H1 (cell line): ENCODE measurements around the gene ISG15. TPM values are rescaled to one million over a fixed set of nuclear protein-coding genes. Genes with fewer than 3 reads are reported as not detected.
A peak's percentile ranks its signal among the peaks of the same experiment; 100 is the strongest.

Experiments used
- CTCF ChIA-PET: fragments of 300-600 bp; sonication (Branson Sonifier 250); formaldehyde crosslinking; loops from one replicate; lab custom pipeline; 2021; ENCODE audit not compliant: partially characterized antibody; lab: Charles Lee
- POLR2A ChIA-PET: fragments of 300-600 bp; sonication (Branson Sonifier 250); formaldehyde crosslinking; loops from one replicate; lab custom pipeline; 2021; ENCODE audit warnings: inconsistent platforms; ENCODE audit not compliant: partially characterized antibody; lab: Charles Lee
- DNase-seq, 2 experiments: peaks; one replicate each; pipeline versions ENCODE4 v3.0.0 to v3.0.0-alpha.2; 2010 to 2022; ENCODE audit warnings: low spot score in 2 of 2, low read depth in 1 of 2, mixed read lengths in 1 of 2
- FAIRE-seq: peaks from 2 replicates; lab custom pipeline; 2011; peaks lifted over from hg19 to GRCh38; lab: Jason Lieb, UNC
- H2AFZ ChIP-seq: 2 replicates; pipeline ENCODE4 v1.8.1; 2012; ENCODE audit warnings: low read length, inconsistent platforms
- H2AK5ac ChIP-seq: 2 replicates; pipeline ENCODE4 v1.6.1; 2013; ENCODE audit warnings: low read depth, low read length
- H2BK120ac ChIP-seq: replicated peaks from 2 replicates; pipeline ENCODE3; 2013; ENCODE audit warnings: low read depth, low read length, inconsistent platforms
- H2BK12ac ChIP-seq: 2 replicates; pipeline ENCODE4 v1.6.1; 2013; ENCODE audit warnings: low read depth, low read length
- H2BK15ac ChIP-seq: 2 replicates; pipeline ENCODE4 v1.6.1; 2013; ENCODE audit warnings: low read length
- H2BK20ac ChIP-seq: 2 replicates; pipeline ENCODE4 v1.6.1; 2013; ENCODE audit warnings: low read length
- H2BK5ac ChIP-seq: 2 replicates; pipeline ENCODE4 v1.6.1; 2013; ENCODE audit warnings: low read depth, low read length
- H3K14ac ChIP-seq: 2 replicates; pipeline ENCODE4 v1.6.1; 2013; ENCODE audit warnings: inconsistent platforms; ENCODE audit not compliant: insufficient read length
- H3K18ac ChIP-seq: 2 replicates; pipeline ENCODE4 v1.6.1; 2013; ENCODE audit warnings: low read length; ENCODE audit errors: extremely low read depth
- H3K23ac ChIP-seq: 2 replicates; pipeline ENCODE4 v1.6.1; 2013; ENCODE audit warnings: inconsistent platforms; ENCODE audit not compliant: insufficient read length
- H3K23me2 ChIP-seq: 2 replicates; pipeline ENCODE4 v1.6.1; 2013; ENCODE audit warnings: low read depth, low read length
- H3K27ac ChIP-seq: 2 replicates; pipeline ENCODE4 v1.6.1; 2011; ENCODE audit warnings: low read depth, low read length, inconsistent platforms
- H3K27me3 ChIP-seq, 4 experiments: replicated peaks in 1 of 4; 1 replicate in 1 of 4; 2 replicates in 3 of 4; pipeline versions ENCODE4 v1.6.1 to v1.8.1; 2011 to 2013; ENCODE audit warnings: low read length in 3 of 4, mild to moderate bottlenecking in 3 of 4, inconsistent platforms in 2 of 4, mixed read lengths in 2 of 4, moderate library complexity in 1 of 4; ENCODE audit not compliant: control insufficient read depth in 3 of 4, insufficient read depth in 3 of 4; ENCODE audit errors: extremely low read depth in 1 of 4
- H3K36me3 ChIP-seq, 4 experiments: 2 replicates each; pipeline versions ENCODE4 v1.6.1 to v1.8.1; 2011 to 2013; ENCODE audit warnings: mild to moderate bottlenecking in 4 of 4, low read length in 3 of 4, moderate library complexity in 2 of 4, control low read depth in 1 of 4, inconsistent platforms in 1 of 4; ENCODE audit not compliant: insufficient read depth in 4 of 4, control insufficient read depth in 2 of 4
- H3K4ac ChIP-seq: replicated peaks from 2 replicates; pipeline ENCODE3; 2013; ENCODE audit warnings: low read length, low read depth, mixed read lengths, inconsistent platforms; ENCODE audit not compliant: insufficient read length
- H3K4me1 ChIP-seq, 4 experiments: replicated peaks in 1 of 4; 1 replicate in 1 of 4; 2 replicates in 3 of 4; pipeline versions ENCODE4 v1.6.1 to v1.8.1; 2011 to 2013; ENCODE audit warnings: low read length in 3 of 4, inconsistent platforms in 2 of 4, mixed read lengths in 1 of 4; ENCODE audit not compliant: insufficient read depth in 4 of 4, control insufficient read depth in 3 of 4
- H3K4me2 ChIP-seq, 2 experiments: 2 replicates each; pipeline versions ENCODE4 v1.6.1 to v1.8.1; 2011 to 2013; ENCODE audit warnings: low read depth in 2 of 2, low read length in 2 of 2, control low read depth in 1 of 2, inconsistent platforms in 1 of 2, mild to moderate bottlenecking in 1 of 2; ENCODE audit not compliant: insufficient read depth in 1 of 2
- H3K4me3 ChIP-seq, 4 experiments: fragments of 200-600, 300-600 bp in 1 of 4; sonication (generic), shearing (Covaris generic), sonication (Bioruptor Twin) in 1 of 4; 2 replicates each; pipeline versions ENCODE4 v1.5.1 to v1.8.1; 2011 to 2016; ENCODE audit warnings: low read length in 4 of 4, low read depth in 3 of 4, control low read depth in 2 of 4, inconsistent platforms in 2 of 4, mild to moderate bottlenecking in 2 of 4, mixed read lengths in 1 of 4, moderate library complexity in 1 of 4; ENCODE audit not compliant: insufficient read depth in 2 of 4; ENCODE audit errors: extremely low read depth in 1 of 4
- H3K56ac ChIP-seq: replicated peaks from 2 replicates; pipeline ENCODE3; 2013; ENCODE audit warnings: low read depth, mild to moderate bottlenecking, mixed read lengths, low read length, inconsistent platforms; ENCODE audit not compliant: insufficient read length
- H3K79me1 ChIP-seq: 2 replicates; pipeline ENCODE4 v1.6.1; 2013; ENCODE audit warnings: low read depth, low read length, control low read depth
- H3K79me2 ChIP-seq, 2 experiments: 2 replicates each; pipeline versions ENCODE4 v1.6.1 to v1.8.1; 2012 to 2013; ENCODE audit warnings: low read length in 2 of 2, mild to moderate bottlenecking in 2 of 2, inconsistent platforms in 1 of 2; ENCODE audit not compliant: insufficient read depth in 2 of 2, control insufficient read depth in 1 of 2
- H3K9ac ChIP-seq, 4 experiments: replicated peaks in 1 of 4; 1 replicate in 1 of 4; 2 replicates in 3 of 4; pipeline versions ENCODE4 v1.6.1 to v1.8.1; 2011 to 2013; ENCODE audit warnings: low read depth in 3 of 4, low read length in 3 of 4, control low read depth in 2 of 4, mild to moderate bottlenecking in 2 of 4, moderate library complexity in 2 of 4, inconsistent platforms in 1 of 4; ENCODE audit errors: extremely low read depth in 1 of 4
- H3K9me3 ChIP-seq, 2 experiments: 2 replicates each; pipeline versions ENCODE4 v1.6.1 to v1.8.1; 2012 to 2013; ENCODE audit warnings: mild to moderate bottlenecking in 2 of 2, moderate library complexity in 2 of 2, control low read depth in 1 of 2, inconsistent platforms in 1 of 2, low read depth in 1 of 2, low read length in 1 of 2, mixed read lengths in 1 of 2; ENCODE audit not compliant: insufficient read depth in 2 of 2
- H4K20me1 ChIP-seq, 2 experiments: replicated peaks in 1 of 2; 2 replicates each; pipeline versions ENCODE3 to v1.8.1; 2011 to 2013; ENCODE audit warnings: inconsistent platforms in 2 of 2, low read length in 2 of 2, mild to moderate bottlenecking in 1 of 2; ENCODE audit not compliant: insufficient read depth in 2 of 2, control insufficient read depth in 1 of 2
- H4K5ac ChIP-seq: 2 replicates; pipeline ENCODE4 v1.6.1; 2013; ENCODE audit warnings: low read length, low read depth, mixed read lengths, inconsistent platforms; ENCODE audit not compliant: insufficient read length
- H4K8ac ChIP-seq: 2 replicates; pipeline ENCODE4 v1.8.0; 2013; ENCODE audit warnings: mild to moderate bottlenecking, moderate library complexity, low read length, inconsistent platforms; ENCODE audit not compliant: insufficient read depth; ENCODE audit errors: extremely low read depth
- H4K91ac ChIP-seq: replicated peaks from 2 replicates; pipeline ENCODE3; 2013; ENCODE audit warnings: low read length, mixed read lengths, inconsistent platforms; ENCODE audit not compliant: insufficient read length
- ATF3 ChIP-seq: IDR thresholded peaks from 2 replicates; pipeline ENCODE4 v1.6.1; 2011; ENCODE audit warnings: low read depth, mild to moderate bottlenecking, low read length; ENCODE audit not compliant: insufficient read depth
- BACH1 ChIP-seq: IDR thresholded peaks from 2 replicates; pipeline ENCODE4 v1.6.1; 2012; ENCODE audit warnings: low read length, improper control_type of control experiment
- BRCA1 ChIP-seq: IDR thresholded peaks from 2 replicates; pipeline ENCODE4 v1.6.1; 2012; ENCODE audit warnings: low read depth, low read length, improper control_type of control experiment
- CHD2 ChIP-seq: IDR thresholded peaks from 2 replicates; pipeline ENCODE4 v1.6.1; 2012; ENCODE audit warnings: low read length, improper control_type of control experiment
- CTBP2 ChIP-seq: IDR thresholded peaks from 2 replicates; pipeline ENCODE4 v1.7.0; 2011; ENCODE audit warnings: borderline replicate concordance, mild to moderate bottlenecking, moderate library complexity, mixed read lengths, low read length; ENCODE audit not compliant: insufficient read depth, insufficient read length
- HDAC2 ChIP-seq, 2 experiments: fragments of 300-600 bp in 1 of 2; sonication (generic) in 1 of 2; IDR thresholded peaks; 2 replicates each; pipeline ENCODE4 v1.6.1; 2011 to 2012; ENCODE audit warnings: low read depth in 2 of 2, low read length in 2 of 2, mild to moderate bottlenecking in 2 of 2, moderate library complexity in 2 of 2, borderline replicate concordance in 1 of 2, inconsistent platforms in 1 of 2
- KDM5A ChIP-seq: fragments of 200-600 bp; IDR thresholded peaks from 2 replicates; pipeline ENCODE4 v1.7.1; 2012; ENCODE audit warnings: mild to moderate bottlenecking, low read length, inconsistent platforms, mixed read lengths
- MAX ChIP-seq: IDR thresholded peaks from 2 replicates; pipeline ENCODE4 v1.6.1; 2012; ENCODE audit warnings: inconsistent platforms
- NRF1 ChIP-seq: IDR thresholded peaks from 2 replicates; pipeline ENCODE4 v1.6.1; 2011; ENCODE audit warnings: mild to moderate bottlenecking, low read depth, low read length, improper control_type of control experiment
- POU5F1 ChIP-seq: IDR thresholded peaks from 2 replicates; pipeline ENCODE4 v1.6.1; 2011; ENCODE audit warnings: low read depth, mild to moderate bottlenecking, low read length, moderate library complexity
- SIX5 ChIP-seq: IDR thresholded peaks from 2 replicates; pipeline ENCODE4 v1.6.1; 2011; ENCODE audit warnings: mild to moderate bottlenecking, low read depth, low read length
- TAF1 ChIP-seq: IDR thresholded peaks from 2 replicates; pipeline ENCODE4 v1.6.1; 2011; ENCODE audit warnings: mild to moderate bottlenecking, low read depth, low read length
- TCF12 ChIP-seq: IDR thresholded peaks from 2 replicates; pipeline ENCODE4 v1.6.1; 2011; ENCODE audit warnings: low read depth, mild to moderate bottlenecking, low read length
- WGBS, 2 experiments: shearing (Covaris generic) in 1 of 2; methylation state at CpG; one replicate each; pipeline versions ENCODE4 v1.1.6 to v1.1.7; 2013 to 2015; ENCODE audit warnings: low lambda C conversion rate in 2 of 2, mixed read lengths in 2 of 2, inconsistent platforms in 1 of 2, low coverage in 1 of 2, missing lambda C conversion rate in 1 of 2; ENCODE audit not compliant: insufficient replicate concordance in 2 of 2, insufficient coverage in 1 of 2, insufficient read length in 1 of 2; ENCODE audit errors: extremely low coverage in 1 of 2, missing lambda C conversion rate in 1 of 2; 5-methylcytosine and 5-hydroxymethylcytosine counted together
- polyA plus RNA-seq, 7 experiments: library from polyadenylated mRNA; depleted of rRNA in 3 of 7; stranded (reverse) in 5 of 7; unstranded in 2 of 7; fragments of >200 nt in 5 of 7; fragments of 200-250 nt in 2 of 7; gene quantifications; 1 replicate in 5 of 7; 2 replicates in 1 of 7; 4 replicates in 1 of 7; pipeline versions ENCODE4 v1.2.1 to v1.2.3, GENCODE V29; 2011 to 2013; ENCODE audit warnings: missing spikeins in 2 of 7, mixed read lengths in 2 of 7
- total RNA-seq: library from RNA; stranded (reverse); fragmentation: NEBNext Ultra II Directional; extraction: Animal tissue kit (Norgen Biotek cat#: 25700); gene quantifications from 2 replicates; pipeline ENCODE4 v1.2.1, GENCODE V29; 2021

Gene ISG15
- total and polyA plus RNA-seq, 2 of the 8 experiments (the other 6 are each of a cell fraction or from before 2014, with no cell fraction given), result 29.3 to 121 TPM

- CTCF ChIA-PET, result interaction anchor here (0.7 to 4.2 kb wide), 4 partner anchors 24 to 183 kb away, joined by 3 to 20 read pairs (median 4); no protein-coding TSS in a partner anchor
- Histone ChIP-seq H3K9ac (no peak overlapping the region), H3K4me1 (peaks cover 2 to 57% (median 38%) of the 10 kb centered on the region in 4 experiments), H3K23me2 (peaks cover 5% of the 10 kb centered on the region; the same call in 1 of the 2 replicates), H2BK20ac (no peak overlapping the region), H2BK5ac (peak overlapping the region; percentile 26; the same call in 1 of the 2 replicates), H2BK120ac (no peak overlapping the region), H3K79me2 (peaks cover 0 to 13% of the 10 kb centered on the region in 2 experiments; a peak in 1 of 4 replicates), H3K9me3 (no peaks in the 10 kb centered on the region), H3K4me3 (no peak overlapping the region), H3K14ac (no peak overlapping the region), H2BK12ac (peak overlapping the region; percentile 80; the same call in 1 of the 2 replicates), H3K4ac (no peak overlapping the region), H3K56ac (no peak overlapping the region), H2AK5ac (no peak overlapping the region), H3K4me2 (no peak overlapping the region), H3K18ac (peak overlapping the region; percentile 60), H3K79me1 (peaks cover 16% of the 10 kb centered on the region), H4K8ac (peak overlapping the region; percentile 63; the same call in 1 of the 2 replicates), H3K23ac (no peak overlapping the region), H3K36me3 (peaks cover 0 to 24% (median 5%) of the 10 kb centered on the region in 4 experiments; a peak in 4 of 8 replicates), H4K91ac (peak overlapping the region; percentile 80), H2AFZ (no peak overlapping the region), H4K20me1 (peaks cover 6 to 20% of the 10 kb centered on the region in 2 experiments), H4K5ac (no peak overlapping the region), H3K27me3 (no peaks in the 10 kb centered on the region), H3K27ac (no peak overlapping the region), H2BK15ac (no peak overlapping the region)
- WGBS, 2 experiments, result 90% methylated on average over 7 of the region's 10 CpGs; no CpG with 5 or more reads in 1 of the 2 experiments
- POLR2A ChIA-PET, result interaction anchor here (0.7 to 14.9 kb wide), 14 partner anchors 10 to 205 kb away, joined by 3 to 245 read pairs (median 3); partner anchors contain the start of genes HES4, NOC2L and SDF4
- FAIRE-seq (no peak), DNase-seq (no peak)
- TF ChIP-seq NRF1 (no peak), MAX (no peak), ATF3 (no peak), CTBP2 (no peak), BRCA1 (no peak), POU5F1 (no peak), KDM5A (no peak), TCF12 (no peak), SIX5 (no peak), CHD2 (no peak), HDAC2 (IDR thresholded peaks at IDR 0.05; ENCODE audit: borderline replicate concordance in 1 of 2, low read depth in 2 of 2, low read length in 2 of 2) (no peak), BACH1 (no peak), TAF1 (no peak)
These were observed 12.4 kb downstream of the ISG15 start for GRCh38 chr1:1025730-1026129.
